ENCODE measurements around the gene TNS3.

Gene TNS3

GRCh38 chr7:47539398-47540052 is 42.4 kb downstream of the TNS3 start:
- DNase-seq: no peak

- no peak for DNase-seq
Observed at GRCh38 chr7:47538846-47539311, 43.0 kb downstream of the TNS3 start.

GRCh38 chr7:47537716-47538675 is 43.9 kb downstream of the TNS3 start:
- DNase-seq: no peak

- no peak for DNase-seq
Observed at GRCh38 chr7:47536661-47537611, 45.0 kb downstream of the TNS3 start.

GRCh38 chr7:47535704-47536628 is 45.9 kb downstream of the TNS3 start:
- no peak for DNase-seq

GRCh38 chr7:47535035-47535703 is 46.7 kb downstream of the TNS3 start:
- no peak for DNase-seq

- no peak for DNase-seq
Observed at GRCh38 chr7:47534322-47535034, 47.4 kb downstream of the TNS3 start.

- no peak for DNase-seq
Observed at GRCh38 chr7:47531584-47532492, 50.1 kb downstream of the TNS3 start.

GRCh38 chr7:47529826-47530555 is 51.9 kb downstream of the TNS3 start:
- DNase-seq: no peak

- no peak for DNase-seq
Observed at GRCh38 chr7:47529405-47529804, 52.5 kb downstream of the TNS3 start.

GRCh38 chr7:47528471-47528870 is 53.4 kb downstream of the TNS3 start:
- DNase-seq: no peak

GRCh38 chr7:47526466-47526865 is 55.4 kb downstream of the TNS3 start:
- no peak for DNase-seq

- no peak for DNase-seq
Observed at GRCh38 chr7:47525066-47525623, 56.8 kb downstream of the TNS3 start.

- no peak for DNase-seq
Observed at GRCh38 chr7:47523401-47523800, 58.5 kb downstream of the TNS3 start.

GRCh38 chr7:47521816-47522561 is 59.9 kb downstream of the TNS3 start:
- no peak for DNase-seq

GRCh38 chr7:47521011-47521795 is 60.7 kb downstream of the TNS3 start:
- no peak for DNase-seq

- no peak for DNase-seq
Observed at GRCh38 chr7:47520406-47520805, 61.5 kb downstream of the TNS3 start.

All from DMS79 (cell line).